ENCODE measurements around the gene MAD2L1.

DNA sequence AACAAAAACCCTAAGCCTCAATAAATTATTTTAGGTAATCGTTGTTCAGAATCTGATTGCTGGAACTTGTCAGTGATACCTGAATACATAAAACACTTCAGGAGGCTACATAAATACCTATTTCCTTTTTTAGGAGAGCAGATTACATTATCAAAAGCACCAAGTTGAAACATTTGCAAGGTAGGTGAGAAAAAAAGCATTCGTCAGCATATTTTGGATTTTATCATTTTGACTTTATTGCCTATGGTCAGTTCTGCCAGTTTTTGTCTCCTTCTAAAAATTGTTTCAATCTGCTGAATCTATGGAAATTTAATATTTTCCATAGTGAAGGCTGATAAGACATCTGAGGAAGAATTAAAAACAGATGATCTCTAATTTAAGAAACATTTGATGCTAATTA lies 16.5 kb upstream of the MAD2L1 start:
- no peak for TF ChIP-seq POLR2A (IDR thresholded peaks at IDR 0.05)
- TF ChIP-seq, protein P1, sequence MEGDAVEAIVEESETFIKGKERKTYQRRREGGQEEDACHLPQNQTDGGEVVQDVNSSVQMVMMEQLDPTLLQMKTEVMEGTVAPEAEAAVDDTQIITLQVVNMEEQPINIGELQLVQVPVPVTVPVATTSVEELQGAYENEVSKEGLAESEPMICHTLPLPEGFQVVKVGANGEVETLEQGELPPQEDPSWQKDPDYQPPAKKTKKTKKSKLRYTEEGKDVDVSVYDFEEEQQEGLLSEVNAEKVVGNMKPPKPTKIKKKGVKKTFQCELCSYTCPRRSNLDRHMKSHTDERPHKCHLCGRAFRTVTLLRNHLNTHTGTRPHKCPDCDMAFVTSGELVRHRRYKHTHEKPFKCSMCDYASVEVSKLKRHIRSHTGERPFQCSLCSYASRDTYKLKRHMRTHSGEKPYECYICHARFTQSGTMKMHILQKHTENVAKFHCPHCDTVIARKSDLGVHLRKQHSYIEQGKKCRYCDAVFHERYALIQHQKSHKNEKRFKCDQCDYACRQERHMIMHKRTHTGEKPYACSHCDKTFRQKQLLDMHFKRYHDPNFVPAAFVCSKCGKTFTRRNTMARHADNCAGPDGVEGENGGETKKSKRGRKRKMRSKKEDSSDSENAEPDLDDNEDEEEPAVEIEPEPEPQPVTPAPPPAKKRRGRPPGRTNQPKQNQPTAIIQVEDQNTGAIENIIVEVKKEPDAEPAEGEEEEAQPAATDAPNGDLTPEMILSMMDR (IDR thresholded peaks at IDR 0.05), result no peak

Measured in prostate gland (tissue), 2 donors.